HG02678 (cell line): ENCODE measurements around the gene PCSK6.
A peak's percentile ranks its signal among the peaks of the same experiment; 100 is the strongest.
"Not testable (repeated sequence)": the region's sequence is repeated elsewhere in the genome, so short reads cannot be mapped to it uniquely, and the experiment has no call there.

Source experiments
- ATAC-seq: cut with Tn5 transposase; IDR thresholded peaks from one replicate; pipeline ENCODE4 v1.9.1; 2021; ENCODE audit warnings: mild to moderate bottlenecking, moderate library complexity; ENCODE audit not compliant: unreplicated experiment

Gene PCSK6

DNA sequence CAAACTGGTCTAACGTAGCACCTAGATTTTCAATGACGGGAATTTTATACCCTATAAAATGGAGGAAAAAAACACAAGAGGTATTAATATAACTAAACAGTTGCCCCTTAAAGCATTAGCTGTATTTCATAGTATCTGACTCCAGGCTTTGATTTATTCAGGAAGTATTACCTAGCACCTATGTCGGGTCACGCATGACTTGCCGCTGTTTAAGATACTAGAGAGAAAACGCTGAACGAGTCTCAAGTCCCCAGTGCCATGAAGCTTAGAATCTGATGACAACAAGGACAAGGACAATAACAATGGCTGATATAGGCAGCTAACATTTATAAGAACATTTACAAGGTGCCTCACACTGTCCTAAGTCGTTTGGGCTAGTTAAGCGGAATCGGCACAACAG is 196.4 kb downstream of the PCSK6 start:
- ATAC-seq, result no peak

DNA sequence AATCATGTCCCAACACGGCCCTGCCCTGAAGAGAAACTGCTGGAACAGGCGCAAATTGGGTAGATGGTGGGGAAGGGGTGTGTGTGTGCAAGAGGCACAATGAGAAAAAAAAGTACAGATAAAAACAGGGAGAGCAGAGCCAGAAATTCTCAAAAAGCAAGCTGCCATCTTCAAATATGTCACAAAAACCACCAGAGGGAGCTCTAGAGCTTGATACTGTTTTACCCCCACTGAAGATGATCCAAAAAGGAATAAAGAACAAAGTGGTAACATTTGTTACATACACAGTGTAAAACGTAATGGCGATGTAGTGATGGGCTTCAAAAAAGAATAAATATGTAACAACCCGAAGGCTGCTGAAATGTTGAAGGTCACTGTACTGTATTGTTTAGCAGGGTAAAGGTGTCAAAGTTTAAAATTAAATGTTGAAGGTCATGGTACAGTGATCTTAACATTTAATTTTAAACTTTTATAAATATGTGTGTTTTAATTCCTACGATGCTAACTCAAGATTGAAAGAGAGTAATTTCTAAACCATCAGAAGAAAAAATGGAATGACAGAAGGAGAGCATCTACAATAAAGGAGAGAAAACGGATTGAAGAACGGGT is 200.5 kb downstream of the PCSK6 start:
- ATAC-seq, result no peak

GRCh38 chr15:101287342-101287741 is 202.2 kb downstream of the PCSK6 start:
- not testable (repeated sequence) for ATAC-seq

DNA sequence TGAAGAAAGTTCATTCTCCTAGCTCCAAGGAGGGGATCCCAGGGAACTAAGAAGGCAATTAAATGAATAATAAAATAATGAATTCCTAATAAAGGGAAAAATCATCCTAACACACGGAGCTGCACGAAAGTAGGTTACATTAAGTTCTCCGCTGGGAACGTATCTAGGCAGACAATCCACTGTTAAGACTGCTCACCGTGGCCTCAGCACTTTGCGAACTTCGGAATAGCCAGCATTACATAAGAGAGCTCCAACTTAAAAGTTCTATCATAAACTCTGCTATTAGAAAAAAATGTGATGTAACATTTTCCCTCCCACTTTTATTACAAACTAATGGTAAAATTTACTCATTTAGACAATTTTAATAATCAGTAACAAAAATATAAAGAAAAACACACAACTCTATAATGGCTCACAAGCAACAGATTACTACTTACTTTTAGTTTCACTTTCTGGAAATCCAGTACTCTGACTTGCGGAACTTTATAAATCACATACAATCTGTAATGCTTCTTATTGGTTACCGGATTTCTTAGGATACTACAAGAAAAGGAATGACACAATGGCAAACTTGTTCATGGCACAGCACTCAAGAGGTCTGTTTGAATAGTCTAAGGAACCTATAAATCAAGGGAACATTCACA is 202.9 kb downstream of the PCSK6 start:
- no peak for ATAC-seq

DNA sequence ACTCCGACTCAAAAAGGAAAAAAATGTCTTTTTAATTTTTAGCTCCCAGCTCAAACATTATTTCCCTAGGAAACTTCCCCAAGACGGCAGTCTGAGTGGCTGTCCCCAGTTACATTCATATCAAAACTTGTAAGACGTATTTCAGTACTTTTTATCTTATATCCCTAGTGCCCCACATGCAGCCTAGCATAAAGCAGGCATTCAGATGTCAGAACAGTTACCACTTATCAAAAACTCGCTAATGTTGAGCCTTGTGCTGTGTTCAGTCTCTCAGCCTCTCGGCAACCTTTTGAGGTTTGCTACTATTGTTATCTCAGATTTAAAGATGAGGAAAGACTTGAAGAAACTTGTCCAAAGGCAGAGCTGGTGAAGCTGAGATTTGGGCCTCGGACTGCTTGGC is 205.6 kb downstream of the PCSK6 start:
- ATAC-seq, result no peak

DNA sequence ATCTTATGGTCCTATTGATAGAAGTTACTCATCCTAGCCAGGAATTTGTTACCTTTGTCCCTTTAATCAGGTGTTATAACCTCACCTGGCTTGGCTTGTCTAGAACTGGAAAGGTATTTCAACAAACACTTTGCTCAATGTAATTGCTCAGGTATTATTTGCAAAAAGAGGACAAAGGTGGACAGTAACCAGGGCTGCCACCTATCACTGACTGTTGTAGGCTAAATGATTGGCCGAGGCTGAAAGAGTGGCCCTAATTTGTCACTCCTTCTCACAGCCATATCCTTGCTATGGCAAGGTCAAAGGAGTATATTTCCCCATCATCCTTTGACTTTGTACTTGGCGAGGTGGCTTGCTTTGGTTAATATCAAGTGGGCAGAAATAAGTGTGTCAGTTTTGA is 209.5 kb downstream of the PCSK6 start:
- ATAC-seq, result no peak

GRCh38 chr15:101277943-101278564 is 211.5 kb downstream of the PCSK6 start:
- ATAC-seq, result no peak

- peak; percentile 90 for ATAC-seq
Observed at GRCh38 chr15:101277038-101277822, 212.3 kb downstream of the PCSK6 start, which contains the start of gene SELENOS. TSS of gene SELENOS (minus strand) at chr15:101277485. CDS start at chr15:101277417, 68 bp downstream.

DNA sequence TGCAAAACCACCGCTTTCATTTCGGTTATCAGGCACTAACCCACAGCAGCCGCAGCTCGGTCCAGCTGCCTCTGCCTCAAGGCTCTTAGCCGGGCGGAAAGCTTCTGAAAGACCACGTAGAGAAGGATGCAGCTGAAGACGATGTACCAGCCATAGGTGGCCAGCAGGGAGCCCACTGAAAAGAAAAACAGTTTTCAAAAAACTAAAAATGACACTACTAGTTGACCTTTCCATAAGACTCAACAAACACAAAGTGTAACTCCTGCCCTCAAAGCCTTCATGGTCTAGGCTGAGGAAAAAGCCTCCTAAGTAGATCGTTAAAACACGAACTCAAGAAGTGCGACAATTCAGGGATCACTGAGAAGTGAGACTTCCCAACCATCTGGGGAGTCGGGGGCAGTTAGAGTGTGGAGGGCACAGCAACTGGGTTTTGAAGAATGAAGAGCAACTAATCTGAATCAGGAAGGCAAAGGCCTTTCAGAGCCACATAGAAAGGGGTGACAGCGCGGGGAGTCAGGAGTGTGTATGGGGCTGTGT is 212.9 kb downstream of the PCSK6 start:
- ATAC-seq, result peak; percentile 41

- ATAC-seq, result peak; percentile 30
Observed at GRCh38 chr15:101275018-101275417, 214.5 kb downstream of the PCSK6 start.

DNA sequence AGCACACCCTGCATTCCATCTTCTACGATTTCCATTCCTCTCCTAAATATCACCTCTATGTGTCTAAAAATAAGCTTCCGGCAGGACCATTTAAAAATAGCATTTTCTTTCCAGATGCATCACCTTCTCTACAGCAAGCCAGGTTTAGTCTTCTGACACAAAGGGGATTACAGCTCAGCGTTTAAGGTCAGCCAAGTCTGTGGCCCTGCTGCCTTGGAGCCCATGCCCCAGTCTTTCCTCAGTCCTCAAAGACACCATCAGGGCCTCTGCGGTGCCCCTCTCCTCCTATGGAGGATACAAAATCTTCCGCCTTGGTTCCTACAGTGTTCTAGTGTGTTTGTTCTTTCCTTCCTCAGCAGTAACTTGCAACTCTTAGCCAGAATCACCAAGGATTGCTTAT is 216.0 kb downstream of the PCSK6 start:
- ATAC-seq, result no peak

- no peak for ATAC-seq
Observed at GRCh38 chr15:101272584-101272983, 216.9 kb downstream of the PCSK6 start.

DNA sequence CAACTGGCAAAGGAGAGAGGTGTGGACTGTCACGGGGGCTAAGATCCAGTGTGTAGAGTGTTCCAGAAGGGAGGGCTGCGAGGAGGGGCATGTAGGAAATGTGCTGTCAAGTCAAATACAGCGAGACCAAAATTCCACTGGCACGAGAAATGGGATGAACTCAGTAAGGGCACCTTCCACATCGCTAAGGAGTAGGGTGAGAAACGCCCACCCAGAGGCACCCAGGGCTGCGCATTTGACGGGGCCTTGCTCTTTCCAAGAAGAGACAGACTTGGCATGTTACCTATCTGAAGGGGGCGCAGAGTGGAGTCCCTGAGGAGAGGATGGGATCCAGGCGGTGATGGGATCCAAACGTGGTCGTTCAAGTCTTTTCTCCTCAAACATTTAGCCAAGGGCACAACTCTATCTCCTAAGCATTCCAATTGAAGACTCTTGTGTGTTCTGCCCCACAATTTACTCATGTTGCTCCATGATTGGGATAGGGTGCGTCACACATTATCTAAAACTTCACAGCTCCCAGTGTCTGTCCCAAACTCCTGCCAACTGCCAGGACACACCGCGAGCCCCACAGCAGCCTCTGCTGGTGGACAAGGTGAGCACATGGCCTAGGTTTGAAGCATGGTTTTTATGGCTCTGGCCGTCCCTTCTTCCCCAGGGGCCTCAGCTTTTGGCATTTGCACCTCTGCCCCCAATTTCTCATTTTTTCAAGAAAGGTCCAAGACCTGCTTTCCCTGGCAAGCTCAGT is 219.9 kb downstream of the PCSK6 start:
- ATAC-seq, result no peak

DNA sequence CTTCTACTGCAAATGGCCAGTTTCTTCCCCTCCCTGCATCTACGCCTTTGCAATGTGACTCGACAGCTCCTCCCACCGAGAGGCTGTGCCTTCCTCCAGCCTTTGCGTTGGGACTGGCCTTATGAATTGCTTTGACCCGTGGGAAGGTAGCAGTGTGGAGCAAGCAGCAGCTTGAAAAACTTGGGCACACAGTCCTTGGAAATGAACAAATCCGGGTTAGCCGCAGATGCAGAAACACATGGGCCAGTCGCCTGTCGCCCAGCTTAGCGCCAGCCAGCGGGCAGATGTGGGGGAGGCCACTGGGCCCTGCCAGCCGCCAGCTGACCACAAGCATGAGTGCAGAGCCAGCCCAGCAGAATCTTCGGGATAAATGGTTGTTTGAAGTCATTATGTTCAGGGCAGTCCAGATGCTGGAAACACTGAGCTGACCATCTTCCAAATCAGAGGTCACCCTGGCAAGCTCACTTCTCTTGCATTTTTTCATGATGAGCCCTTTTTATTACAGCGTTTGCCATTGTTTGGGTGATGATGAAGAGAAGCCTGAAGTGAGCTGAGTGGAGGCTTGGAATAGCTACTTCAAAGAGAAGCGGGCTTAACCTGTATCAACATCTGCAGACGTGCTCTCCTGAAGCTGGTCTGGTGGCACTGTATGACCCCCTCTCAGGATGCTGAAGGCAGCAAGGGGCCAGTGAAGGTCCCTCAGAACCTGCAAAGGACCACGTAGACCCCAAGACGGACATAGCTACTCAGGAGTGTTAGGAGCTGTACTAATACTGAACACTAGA is 222.0 kb downstream of the PCSK6 start:
- ATAC-seq, result no peak

DNA sequence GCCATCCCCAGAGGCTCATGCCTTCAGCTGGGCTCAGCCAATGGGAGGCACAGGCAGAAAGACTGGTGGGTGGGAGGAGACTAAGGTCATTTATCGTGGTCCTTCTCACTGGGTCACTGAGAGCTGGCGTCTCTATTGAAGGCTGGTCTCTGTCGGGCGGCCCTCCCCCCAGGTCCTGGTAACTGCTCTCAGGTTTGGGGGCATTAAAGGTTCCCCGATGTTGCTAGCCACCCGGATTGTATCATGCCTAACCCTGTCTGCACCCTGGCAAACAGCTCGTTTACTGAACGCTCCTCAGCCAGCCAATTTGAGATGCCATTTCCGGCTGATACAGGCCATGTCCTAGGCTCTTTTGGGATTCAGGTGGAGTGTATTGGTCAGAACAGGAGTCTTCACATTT is 222.7 kb downstream of the PCSK6 start:
- no peak for ATAC-seq

DNA sequence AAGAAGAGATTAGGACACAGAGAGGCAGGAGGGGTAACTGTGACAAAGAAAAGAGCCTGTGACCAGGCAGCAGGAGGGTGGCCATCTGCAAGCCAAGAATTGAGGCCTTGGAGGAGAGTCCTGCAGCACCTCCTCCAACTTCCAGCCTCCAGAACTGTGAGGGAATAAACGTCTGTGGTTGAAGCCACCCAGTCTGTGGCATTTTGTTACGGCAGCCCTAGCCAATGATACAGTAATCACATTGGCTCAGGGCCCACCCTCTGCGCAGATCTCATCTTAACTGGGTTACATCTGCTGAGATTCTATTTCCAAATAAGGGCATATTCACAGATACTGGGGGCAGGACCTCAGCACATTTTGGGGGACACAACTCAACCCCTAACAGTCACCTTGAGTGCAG is 223.5 kb downstream of the PCSK6 start:
- ATAC-seq, result no peak

DNA sequence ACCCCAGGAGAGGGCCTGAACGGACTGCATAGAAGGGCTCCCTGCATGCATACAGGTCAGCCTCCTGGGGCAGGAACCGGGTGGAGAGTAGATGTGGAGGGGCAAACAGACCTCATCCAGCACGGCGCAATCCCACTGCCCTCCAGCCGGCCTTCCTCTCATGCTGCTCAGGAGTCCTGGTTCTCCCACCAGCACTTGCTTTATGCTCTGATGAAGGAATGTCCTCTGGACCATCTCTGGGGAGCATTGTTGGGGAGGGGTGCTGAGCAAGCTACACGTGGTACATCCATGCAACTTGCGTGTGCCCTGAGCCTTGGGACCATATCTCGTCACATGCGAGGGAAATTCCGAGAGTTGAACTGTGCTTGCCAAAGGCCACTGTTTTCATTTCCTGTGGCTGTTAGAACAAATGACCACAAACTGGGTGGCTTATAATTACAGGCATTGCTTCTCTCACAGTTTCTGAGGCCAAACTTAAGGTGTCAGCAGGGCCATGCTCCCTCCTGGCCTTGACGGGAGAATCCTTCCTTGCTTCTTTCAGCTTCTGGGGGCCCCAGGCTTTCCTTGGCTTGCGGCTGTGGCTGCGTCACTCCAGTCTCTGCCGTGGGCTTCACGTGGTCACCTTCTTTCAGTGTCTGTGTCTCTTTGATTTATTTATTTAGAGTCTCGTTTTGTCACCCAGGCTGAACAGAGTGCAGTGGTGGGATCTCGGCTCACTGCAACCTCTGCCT is 224.4 kb downstream of the PCSK6 start:
- ATAC-seq, result peak; percentile 61

DNA sequence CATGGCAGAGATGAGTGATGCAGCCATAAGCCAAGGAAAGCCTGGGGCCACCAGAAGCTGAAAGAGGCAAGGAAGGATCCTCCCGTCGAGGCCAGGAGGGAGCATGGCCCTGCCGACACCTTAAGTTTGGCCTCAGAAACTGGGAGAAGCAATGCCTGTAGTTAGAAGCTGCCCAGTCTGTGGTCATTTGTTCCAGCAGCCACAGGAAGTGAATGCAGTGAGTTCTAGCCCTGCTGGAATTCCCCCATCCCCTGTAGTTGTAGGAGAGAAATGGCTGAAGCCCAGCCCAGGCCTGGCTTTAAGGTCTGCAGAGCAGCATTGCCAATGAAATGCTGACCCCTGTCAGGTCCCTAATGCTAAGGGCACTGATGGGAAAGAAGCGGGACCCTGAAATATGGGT is 225.5 kb downstream of the PCSK6 start:
- peak; percentile 40 for ATAC-seq

- ATAC-seq, result no peak
Observed at GRCh38 chr15:101262551-101262950, 227.0 kb downstream of the PCSK6 start.
